Panc1 (cell line): ENCODE data around the gene HDLBP. TPM values are rescaled to one million over a fixed set of nuclear protein-coding genes. Genes with fewer than 3 reads are reported as not detected.
A peak's percentile ranks its signal among the peaks of the same experiment; 100 is the strongest.

Experiments used
- ATAC-seq: fragments of 200-7000 bp; cut with Tn5 transposase; 2 replicates; pipeline ENCODE4 v1.9.1; 2020; ENCODE audit warnings: mild to moderate bottlenecking, moderate library complexity
- BruUV-seq: library from RNA; stranded (reverse); fragments of 400-500 nt; replicated peaks from 2 replicates; lab custom pipeline; 2021; lab: Mats Ljungman, UMichigan
- CTCF ChIA-PET: fragments of 300-600 bp; sonication (Branson Sonifier 250); formaldehyde crosslinking; loops from one replicate; lab custom pipeline; 2022; ENCODE audit warnings: antibody characterized with exemption; lab: Charles Lee
- POLR2A ChIA-PET: fragments of 300-600 bp; sonication (Branson Sonifier 250); formaldehyde crosslinking; loops from one replicate; lab custom pipeline; 2022; ENCODE audit warnings: antibody characterized with exemption; lab: Charles Lee
- DNase-seq: peaks from one replicate; pipeline ENCODE4 v3.0.0-alpha.2; 2010; ENCODE audit warnings: low read depth, low spot score
- H3K27ac ChIP-seq: 2 replicates; pipeline ENCODE4 v1.5.1; 2011; ENCODE audit warnings: mild to moderate bottlenecking, low read length, inconsistent platforms
- H3K27me3 ChIP-seq: fragments of 200-500 bp; sonication (Bioruptor generic); 2 replicates; pipeline ENCODE4 v1.6.0; 2014; ENCODE audit warnings: low read length, inconsistent platforms; ENCODE audit not compliant: control insufficient read depth, insufficient read depth
- H3K36me3 ChIP-seq: fragments of 200-500 bp; sonication (Bioruptor generic); 2 replicates; pipeline ENCODE4 v1.5.1; 2014; ENCODE audit warnings: inconsistent platforms, mild to moderate bottlenecking, low read length, moderate library complexity; ENCODE audit not compliant: control insufficient read depth, insufficient read depth
- H3K4me1 ChIP-seq: 2 replicates; pipeline ENCODE4 v1.5.1; 2011; ENCODE audit warnings: inconsistent platforms, mild to moderate bottlenecking, low read length, moderate library complexity; ENCODE audit not compliant: control insufficient read depth, insufficient read depth
- H3K4me3 ChIP-seq, 2 experiments: 2 replicates each; pipeline ENCODE4 v1.5.1; 2011 to 2012; ENCODE audit warnings: low read depth in 2 of 2, low read length in 2 of 2, mild to moderate bottlenecking in 2 of 2, inconsistent platforms in 1 of 2, moderate library complexity in 1 of 2
- H3K9me3 ChIP-seq: fragments of 200-500 bp; sonication (Bioruptor generic); 2 replicates; pipeline ENCODE4 v1.5.1; 2014; ENCODE audit warnings: low read depth, mild to moderate bottlenecking, inconsistent platforms, low read length, moderate library complexity; ENCODE audit not compliant: control insufficient read depth, insufficient read depth
- CTCF ChIP-seq: fragments of 450-650 bp; IDR thresholded peaks from 2 replicates; pipeline ENCODE4 v1.5.1; 2017; ENCODE audit warnings: mild to moderate bottlenecking
- POLR2AphosphoS5 ChIP-seq: IDR thresholded peaks from 2 replicates; pipeline ENCODE4 v1.6.1; 2012; ENCODE audit warnings: mild to moderate bottlenecking, low read depth, low read length, moderate library complexity
- REST ChIP-seq, 2 experiments: IDR thresholded peaks; 2 replicates each; pipeline ENCODE4 v1.6.1; 2011 to 2012; ENCODE audit warnings: low read depth in 2 of 2, control low read depth in 1 of 2, low read length in 1 of 2, mild to moderate bottlenecking in 1 of 2, moderate library complexity in 1 of 2; ENCODE audit not compliant: insufficient read depth in 1 of 2
- SIN3A ChIP-seq: IDR thresholded peaks from 2 replicates; pipeline ENCODE4 v1.6.1; 2012; ENCODE audit warnings: low read depth, mild to moderate bottlenecking, low read length, moderate library complexity, borderline replicate concordance; ENCODE audit not compliant: insufficient read depth
- TCF7L2 ChIP-seq: IDR thresholded peaks from 2 replicates; pipeline ENCODE4 v1.6.1; 2011; ENCODE audit warnings: mild to moderate bottlenecking, low read depth, low read length, inconsistent platforms
- in situ Hi-C: cut with HindIII; loops from 2 replicates; pipeline ENCODE4 v1.10.0; 2016; ENCODE audit warnings: low sequenced_read_pairs, low pct_unique_long_range_greater_than_20kb
- intact Hi-C: fragments of 100-400 bp; cut with micrococcal nuclease; formaldehyde crosslinking; loops from one replicate; pipeline ENCODE4 v1.10.0; 2022; ENCODE audit not compliant: unreplicated experiment
- total RNA-seq: library from RNA; stranded (reverse); gene quantifications from one replicate; pipeline ENCODE4 v1.2.1, GENCODE V29; 2021; ENCODE audit not compliant: unreplicated experiment

The HDLBP gene
- total RNA-seq, 1 experiment from 2014 or later, result 656 TPM

- no peak overlapping the region for H3K27ac ChIP-seq
- ATAC-seq (peak; percentile 52; the same call in 1 of the 2 replicates), DNase-seq (no peak)
- POLR2A ChIA-PET, result no interaction called here
- H3K4me1 ChIP-seq, result no peaks in the 10 kb centered on the region; the same call in 1 of the 2 replicates
- no peaks in the 10 kb centered on the region for H3K9me3 ChIP-seq
- H3K36me3 ChIP-seq, result no peaks in the 10 kb centered on the region
- in situ Hi-C loops, result no loop called here
- no TSS peak for BruUV-seq
- no peaks in the 10 kb centered on the region for H3K27me3 ChIP-seq
- TF ChIP-seq POLR2AphosphoS5 (no peak), SIN3A (no peak), TCF7L2 (no peak), CTCF (no peak), REST (IDR thresholded peaks at IDR 0.05; ENCODE audit: insufficient read depth in 1 of 2, low read depth in 2 of 2, low read length in 1 of 2) (no peak)
- CTCF ChIA-PET, result no interaction called here
- H3K4me3 ChIP-seq, result no peak overlapping the region
- intact Hi-C loops, result no loop called here
These were observed 125.6 kb downstream of the HDLBP start for GRCh38 chr2:241189856-241190201.

GRCh38 chr2:241189093-241189855, 126.2 kb downstream of the HDLBP start:
- Histone ChIP-seq H3K36me3 (no peaks in the 10 kb centered on the region), H3K27me3 (no peaks in the 10 kb centered on the region), H3K4me1 (no peaks in the 10 kb centered on the region; the same call in 1 of the 2 replicates), H3K4me3 (no peak overlapping the region), H3K9me3 (no peaks in the 10 kb centered on the region), H3K27ac (no peak overlapping the region)
- intact Hi-C loops, result no loop called here
- ATAC-seq (no peak; the same call in 1 of the 2 replicates), DNase-seq (no peak)
- CTCF ChIA-PET, result no interaction called here
- no TSS peak for BruUV-seq
- TF ChIP-seq CTCF (no peak), POLR2AphosphoS5 (no peak), REST (IDR thresholded peaks at IDR 0.05; ENCODE audit: insufficient read depth in 1 of 2, low read depth in 2 of 2, low read length in 1 of 2) (no peak), TCF7L2 (no peak), SIN3A (no peak)
- in situ Hi-C loops, result no loop called here
- POLR2A ChIA-PET, result no interaction called here
